GM18520 (cell line): Measurements from ENCODE around the gene ATPAF1.
A peak's percentile ranks its signal among the peaks of the same experiment; 100 is the strongest.

Source experiments
- ATAC-seq: cut with Tn5 transposase; IDR thresholded peaks from one replicate; pipeline ENCODE4 v1.9.1; 2021; ENCODE audit not compliant: unreplicated experiment

The ATPAF1 gene

GRCh38 chr1:46617108-46617800 is 50.9 kb downstream of the ATPAF1 start:
- no peak for ATAC-seq

- ATAC-seq = peak; percentile 61
These were observed 51.7 kb downstream of the ATPAF1 start, which contains the start of gene MOB3C for GRCh38 chr1:46616277-46617107. TSS of gene MOB3C (minus strand) at chr1:46616811. CDS start at chr1:46613321, 3,490 bp downstream.

- no peak for ATAC-seq
These were observed 52.4 kb downstream of the ATPAF1 start for GRCh38 chr1:46615735-46616134.

- ATAC-seq = no peak
These were observed 53.1 kb downstream of the ATPAF1 start for GRCh38 chr1:46615088-46615487.

GRCh38 chr1:46614604-46614984 is 53.6 kb downstream of the ATPAF1 start:
- ATAC-seq = no peak

- no peak for ATAC-seq
These were observed 54.2 kb downstream of the ATPAF1 start for GRCh38 chr1:46613661-46614603.

GRCh38 chr1:46612937-46613660 is 55.1 kb downstream of the ATPAF1 start:
- no peak for ATAC-seq

GRCh38 chr1:46611691-46612221 is 56.4 kb downstream of the ATPAF1 start:
- no peak for ATAC-seq

- ATAC-seq = no peak
These were observed 60.6 kb downstream of the ATPAF1 start for GRCh38 chr1:46607345-46608130.

- no peak for ATAC-seq
These were observed 61.8 kb downstream of the ATPAF1 start for GRCh38 chr1:46606255-46606965.

- ATAC-seq = no peak
These were observed 62.9 kb downstream of the ATPAF1 start for GRCh38 chr1:46605232-46605631.

GRCh38 chr1:46603858-46604549 is 64.2 kb downstream of the ATPAF1 start, which contains the start of gene MKNK1:
TSS of gene MKNK1 (minus strand) at chr1:46604268. CDS start at chr1:46583327, 20,941 bp downstream.
- ATAC-seq = peak; percentile 80

GRCh38 chr1:46603481-46603857 is 64.7 kb downstream of the ATPAF1 start:
- ATAC-seq = no peak

- ATAC-seq = no peak
These were observed 66.7 kb downstream of the ATPAF1 start for GRCh38 chr1:46601257-46602007.

GRCh38 chr1:46599059-46599970 is 68.8 kb downstream of the ATPAF1 start:
- ATAC-seq = no peak

GRCh38 chr1:46596846-46597245 is 71.3 kb downstream of the ATPAF1 start:
- no peak for ATAC-seq
